Measurements from ENCODE around the gene PTPN5.

DNA sequence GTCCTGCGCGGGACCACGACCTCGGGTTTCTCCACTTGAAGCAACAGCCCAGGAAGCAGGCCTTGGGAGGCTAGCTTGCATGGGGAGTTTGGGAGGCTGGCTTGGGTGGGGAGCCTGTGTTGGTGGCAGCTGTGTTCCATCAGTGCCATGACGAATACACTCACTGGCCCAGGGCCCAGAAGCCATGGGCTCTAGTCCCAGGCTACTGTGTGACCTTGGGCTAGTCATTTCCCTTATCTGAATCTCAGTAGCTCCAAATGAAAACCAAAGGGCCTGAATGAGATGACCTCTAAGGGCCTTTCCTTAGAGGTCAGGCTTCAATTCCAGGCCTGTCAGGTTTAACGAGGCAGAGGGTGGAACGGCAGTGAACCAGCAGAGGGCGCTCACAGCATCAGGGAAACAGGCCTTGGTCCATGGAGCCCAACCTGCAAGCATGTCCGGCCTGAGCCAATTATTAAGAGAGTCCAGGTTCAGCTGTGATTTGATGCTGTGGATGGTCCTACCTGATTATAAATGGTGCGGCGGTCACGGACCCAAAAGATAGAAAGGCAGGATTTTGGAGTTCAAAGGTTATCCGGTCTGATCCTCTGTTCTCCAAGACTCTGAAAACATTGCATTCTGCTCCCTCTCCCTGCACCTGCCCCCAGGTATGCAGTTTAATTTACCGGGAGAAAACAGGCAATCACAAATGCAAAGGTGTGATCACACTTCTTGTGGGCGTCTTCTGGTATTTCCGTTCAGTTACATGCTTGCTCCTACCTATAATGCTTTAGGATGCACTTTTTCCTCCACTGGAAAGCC lies 15.9 kb downstream of the PTPN5 start:
- TF ChIP-seq, protein P1, sequence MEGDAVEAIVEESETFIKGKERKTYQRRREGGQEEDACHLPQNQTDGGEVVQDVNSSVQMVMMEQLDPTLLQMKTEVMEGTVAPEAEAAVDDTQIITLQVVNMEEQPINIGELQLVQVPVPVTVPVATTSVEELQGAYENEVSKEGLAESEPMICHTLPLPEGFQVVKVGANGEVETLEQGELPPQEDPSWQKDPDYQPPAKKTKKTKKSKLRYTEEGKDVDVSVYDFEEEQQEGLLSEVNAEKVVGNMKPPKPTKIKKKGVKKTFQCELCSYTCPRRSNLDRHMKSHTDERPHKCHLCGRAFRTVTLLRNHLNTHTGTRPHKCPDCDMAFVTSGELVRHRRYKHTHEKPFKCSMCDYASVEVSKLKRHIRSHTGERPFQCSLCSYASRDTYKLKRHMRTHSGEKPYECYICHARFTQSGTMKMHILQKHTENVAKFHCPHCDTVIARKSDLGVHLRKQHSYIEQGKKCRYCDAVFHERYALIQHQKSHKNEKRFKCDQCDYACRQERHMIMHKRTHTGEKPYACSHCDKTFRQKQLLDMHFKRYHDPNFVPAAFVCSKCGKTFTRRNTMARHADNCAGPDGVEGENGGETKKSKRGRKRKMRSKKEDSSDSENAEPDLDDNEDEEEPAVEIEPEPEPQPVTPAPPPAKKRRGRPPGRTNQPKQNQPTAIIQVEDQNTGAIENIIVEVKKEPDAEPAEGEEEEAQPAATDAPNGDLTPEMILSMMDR (conservative IDR thresholded peaks at IDR 0.05; ENCODE audit: low read length): peak; percentile 88
- no peak for TF ChIP-seq EZH2phosphoT487 (IDR thresholded peaks at IDR 0.05; ENCODE audit: borderline replicate concordance, low read depth, low read length)
